ENCODE measurements around the gene MAP4.

MAP4 gene

DNA sequence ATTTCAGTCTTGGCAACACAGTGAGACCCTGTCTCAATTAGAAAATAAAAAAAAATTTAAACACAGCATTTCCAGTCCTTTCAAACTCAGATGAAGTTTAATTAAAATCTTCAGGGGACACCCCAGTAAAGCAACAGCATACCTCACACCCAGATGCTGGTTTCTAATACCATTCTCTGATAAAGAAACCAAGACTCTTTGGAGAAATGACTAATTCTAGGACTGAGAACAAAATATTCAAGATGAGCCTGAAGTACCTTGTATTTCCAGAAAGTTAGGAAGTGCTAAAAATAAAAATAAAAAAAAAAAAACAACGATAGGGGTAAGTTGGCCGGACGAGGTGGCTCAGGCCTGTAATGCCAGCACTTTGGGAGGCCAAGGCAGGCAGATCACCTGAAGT is 14.0 kb upstream of the MAP4 start:
- no peaks in the 10 kb centered on the region for H3K27me3 ChIP-seq (ENCODE audit: insufficient read depth, low read length)
- H3K4me1 ChIP-seq (ENCODE audit: insufficient read depth, low read length), result peaks cover 11% of the 10 kb centered on the region; the same call in 1 of the 2 replicates
- H3K9ac ChIP-seq (ENCODE audit: low read depth, low read length), result no peak overlapping the region

DNA sequence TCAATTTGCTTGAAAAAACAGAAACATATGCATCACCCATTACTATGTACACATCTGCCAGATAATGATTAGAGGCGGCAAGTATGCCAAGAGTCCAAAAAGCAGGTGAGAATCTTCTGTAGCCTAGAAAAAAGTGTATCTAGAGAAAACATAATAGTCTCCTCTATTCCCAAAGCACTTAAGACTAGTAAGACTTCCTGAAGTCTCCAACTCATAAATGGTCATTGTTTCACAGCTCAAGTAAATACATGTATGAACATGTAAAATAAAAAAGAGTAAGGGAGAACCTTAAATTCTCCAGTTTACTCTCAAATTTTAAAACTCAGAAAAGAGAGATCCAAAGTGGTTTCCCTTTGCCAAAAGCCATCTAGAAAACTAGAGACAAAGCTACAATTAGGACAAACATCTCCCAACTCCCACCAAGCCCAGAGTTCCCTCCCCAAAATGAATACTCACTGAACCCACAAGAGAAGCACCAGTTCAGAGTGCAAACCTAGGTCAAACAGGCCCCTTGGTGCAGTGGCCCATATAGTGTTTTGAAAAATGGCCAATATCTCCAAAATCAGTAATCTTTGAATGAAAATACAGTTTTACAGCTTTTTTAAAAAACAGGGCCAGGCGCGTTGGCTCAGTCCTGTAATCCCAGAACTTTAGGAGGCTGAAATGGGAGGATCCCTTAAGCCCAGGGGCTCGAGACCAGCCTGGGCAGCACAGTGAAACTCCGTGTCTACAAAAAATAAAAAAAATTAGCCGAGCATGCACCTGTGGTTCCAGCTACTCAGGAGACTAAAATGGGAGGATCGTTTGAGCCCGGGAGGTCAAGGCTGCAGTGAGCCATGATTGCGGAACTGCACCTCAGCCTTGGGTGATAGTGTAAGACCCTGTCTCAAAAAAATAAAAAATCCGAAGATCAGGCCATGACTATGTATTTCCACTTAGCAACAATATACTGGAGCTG is 11.0 kb upstream of the MAP4 start:
- Histone ChIP-seq H3K9me3 (ENCODE audit: insufficient read depth, low read depth, low read length) (no peaks in the 10 kb centered on the region), H3K27ac (ENCODE audit: low read length) (no peak overlapping the region), H3K9ac (ENCODE audit: low read depth, low read length) (no peak overlapping the region), H3K36me3 (ENCODE audit: insufficient read depth, low read depth, low read length) (no peaks in the 10 kb centered on the region), H3K4me3 (ENCODE audit: low read length) (no peak overlapping the region), H3K4me1 (ENCODE audit: insufficient read depth, low read length) (peaks cover 3% of the 10 kb centered on the region; the same call in 1 of the 2 replicates), H3K27me3 (ENCODE audit: insufficient read depth, low read length) (no peaks in the 10 kb centered on the region)

More for the DNA sequence above, 14.0 kb upstream of the MAP4 start:
- Histone ChIP-seq H3K27ac (ENCODE audit: low read length) (no peak overlapping the region), H3K9me3 (ENCODE audit: insufficient read depth, low read depth, low read length) (no peaks in the 10 kb centered on the region), H3K36me3 (ENCODE audit: insufficient read depth, low read depth, low read length) (no peaks in the 10 kb centered on the region), H3K4me3 (ENCODE audit: low read length) (no peak overlapping the region)

DNA sequence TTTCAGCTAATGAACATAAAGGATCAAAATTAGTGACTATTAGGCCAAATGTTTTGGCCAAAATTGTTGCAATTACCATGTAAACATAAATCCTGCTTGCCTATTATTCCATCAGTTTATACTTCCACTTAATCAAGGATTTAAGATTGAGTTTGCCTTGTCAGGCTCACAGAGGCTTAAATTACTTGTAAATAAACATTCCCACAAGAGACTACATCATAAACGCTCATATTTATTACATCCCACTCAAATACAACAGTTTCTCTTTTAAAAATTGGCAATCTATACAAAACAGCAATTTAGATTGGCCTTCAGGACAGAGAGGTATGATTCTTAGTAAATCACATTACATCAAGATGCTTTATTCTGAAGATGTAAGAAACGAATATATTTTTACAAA is 9.9 kb upstream of the MAP4 start:
- Histone ChIP-seq H3K9ac (ENCODE audit: low read depth, low read length) (no peak overlapping the region), H3K9me3 (ENCODE audit: insufficient read depth, low read depth, low read length) (no peaks in the 10 kb centered on the region)

DNA sequence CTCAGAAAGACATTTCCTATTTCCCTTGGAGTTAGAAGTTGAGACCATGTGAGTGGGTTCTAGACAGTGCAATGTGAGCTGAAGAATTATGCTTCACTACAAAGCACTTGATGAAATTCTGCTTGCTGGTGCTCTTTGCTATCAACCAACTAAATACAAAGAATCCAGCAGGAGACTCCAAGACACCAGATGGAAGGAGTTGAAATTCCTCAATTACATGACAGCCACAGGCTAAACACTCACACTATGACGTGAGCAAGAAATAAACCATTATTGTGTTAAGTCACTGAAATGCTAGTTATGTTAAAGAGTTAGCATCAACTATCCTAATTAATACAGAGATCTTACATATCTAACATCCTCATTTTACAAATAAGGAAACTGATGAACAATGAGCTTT is 8.2 kb upstream of the MAP4 start:
- Histone ChIP-seq H3K4me1 (ENCODE audit: insufficient read depth, low read length) (peaks cover 3% of the 10 kb centered on the region; the same call in 1 of the 2 replicates), H3K9me3 (ENCODE audit: insufficient read depth, low read depth, low read length) (no peaks in the 10 kb centered on the region), H3K27ac (ENCODE audit: low read length) (no peak overlapping the region), H3K9ac (ENCODE audit: low read depth, low read length) (no peak overlapping the region), H3K36me3 (ENCODE audit: insufficient read depth, low read depth, low read length) (no peaks in the 10 kb centered on the region), H3K27me3 (ENCODE audit: insufficient read depth, low read length) (no peaks in the 10 kb centered on the region), H3K4me3 (ENCODE audit: low read length) (no peak overlapping the region)

More for the DNA sequence above, 9.9 kb upstream of the MAP4 start:
- peaks cover 3% of the 10 kb centered on the region; the same call in 1 of the 2 replicates for H3K4me1 ChIP-seq (ENCODE audit: insufficient read depth, low read length)
- H3K27ac ChIP-seq (ENCODE audit: low read length), result no peak overlapping the region
- H3K4me3 ChIP-seq (ENCODE audit: low read length), result no peak overlapping the region
- H3K36me3 ChIP-seq (ENCODE audit: insufficient read depth, low read depth, low read length), result no peaks in the 10 kb centered on the region
- no peaks in the 10 kb centered on the region for H3K27me3 ChIP-seq (ENCODE audit: insufficient read depth, low read length)

DNA sequence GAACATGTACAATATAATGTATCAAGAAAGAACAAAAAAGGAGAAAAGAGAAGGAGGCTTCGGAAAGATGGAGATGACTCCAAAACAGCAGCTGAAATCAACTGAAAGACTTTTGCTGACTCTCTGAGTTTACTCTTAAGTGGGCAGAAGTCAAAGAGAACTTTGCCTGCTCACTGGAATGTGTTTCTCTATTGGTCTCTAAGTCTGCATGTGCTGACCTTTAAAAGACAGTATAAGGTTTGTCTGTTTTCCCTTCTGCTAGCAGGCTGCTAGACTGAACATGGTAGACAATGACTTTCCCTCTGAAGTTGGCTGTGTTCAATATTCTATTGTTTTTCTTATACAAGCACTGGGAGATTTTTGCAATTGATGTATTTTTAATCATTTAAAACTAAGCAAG is 7.2 kb upstream of the MAP4 start:
- Histone ChIP-seq H3K4me3 (ENCODE audit: low read length) (no peak overlapping the region), H3K36me3 (ENCODE audit: insufficient read depth, low read depth, low read length) (no peaks in the 10 kb centered on the region), H3K27ac (ENCODE audit: low read length) (no peak overlapping the region), H3K9ac (ENCODE audit: low read depth, low read length) (no peak overlapping the region), H3K27me3 (ENCODE audit: insufficient read depth, low read length) (no peaks in the 10 kb centered on the region), H3K9me3 (ENCODE audit: insufficient read depth, low read depth, low read length) (no peaks in the 10 kb centered on the region), H3K4me1 (ENCODE audit: insufficient read depth, low read length) (peaks cover 3% of the 10 kb centered on the region; the same call in 1 of the 2 replicates)

DNA sequence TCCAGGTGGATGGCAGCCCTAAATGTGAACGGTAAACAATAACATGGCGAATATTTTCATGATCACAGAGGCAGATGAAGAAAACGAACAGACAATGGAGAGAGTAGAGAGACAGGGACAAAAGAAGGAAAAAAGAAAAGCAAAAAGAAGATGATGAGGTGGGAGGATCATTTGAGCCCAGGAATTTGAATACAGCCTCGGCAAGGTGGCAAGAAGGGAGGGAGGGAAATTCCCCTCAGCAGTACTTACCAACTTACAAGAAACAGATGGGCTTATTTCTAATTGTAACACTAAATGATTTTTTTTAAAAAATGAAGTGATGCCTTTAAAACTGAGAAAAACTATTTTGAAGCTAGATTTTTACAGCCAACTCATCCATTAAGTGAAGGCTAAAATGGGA is 6.0 kb upstream of the MAP4 start:
- Histone ChIP-seq H3K9me3 (ENCODE audit: insufficient read depth, low read depth, low read length) (peaks cover 3% of the 10 kb centered on the region; the same call in 1 of the 2 replicates), H3K9ac (ENCODE audit: low read depth, low read length) (no peak overlapping the region), H3K4me3 (ENCODE audit: low read length) (no peak overlapping the region), H3K27me3 (ENCODE audit: insufficient read depth, low read length) (no peaks in the 10 kb centered on the region), H3K27ac (ENCODE audit: low read length) (no peak overlapping the region), H3K36me3 (ENCODE audit: insufficient read depth, low read depth, low read length) (no peaks in the 10 kb centered on the region), H3K4me1 (ENCODE audit: insufficient read depth, low read length) (peaks cover 3% of the 10 kb centered on the region; the same call in 1 of the 2 replicates)

DNA sequence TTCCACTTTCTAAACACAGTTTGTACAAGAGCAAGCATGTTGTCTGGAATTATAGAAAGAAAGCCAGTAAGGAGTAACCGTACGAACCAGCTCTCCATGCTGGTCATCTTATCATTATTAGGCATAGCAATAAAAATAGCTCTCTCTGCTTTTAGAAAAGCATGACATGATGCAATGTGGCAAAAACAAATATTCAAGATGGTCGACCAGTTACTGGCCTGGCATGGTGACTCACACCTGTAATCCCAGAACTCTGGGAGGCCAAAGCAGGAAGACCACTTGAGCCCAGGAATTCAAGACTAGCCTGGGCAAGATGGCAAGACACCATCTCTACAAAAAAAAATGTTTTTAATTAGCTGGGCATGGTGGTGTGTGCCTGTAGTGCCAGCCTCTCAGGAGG is 2.6 kb upstream of the MAP4 start:
- H3K4me1 ChIP-seq (ENCODE audit: insufficient read depth, low read length), result peaks cover 22% of the 10 kb centered on the region
- no peak overlapping the region for H3K9ac ChIP-seq (ENCODE audit: low read depth, low read length)
- H3K9me3 ChIP-seq (ENCODE audit: insufficient read depth, low read depth, low read length), result peaks cover 3% of the 10 kb centered on the region; the same call in 1 of the 2 replicates
- H3K27ac ChIP-seq (ENCODE audit: low read length), result no peak overlapping the region
- H3K4me3 ChIP-seq (ENCODE audit: low read length), result no peak overlapping the region
- H3K36me3 ChIP-seq (ENCODE audit: insufficient read depth, low read depth, low read length), result no peaks in the 10 kb centered on the region
- H3K27me3 ChIP-seq (ENCODE audit: insufficient read depth, low read length), result no peaks in the 10 kb centered on the region

DNA sequence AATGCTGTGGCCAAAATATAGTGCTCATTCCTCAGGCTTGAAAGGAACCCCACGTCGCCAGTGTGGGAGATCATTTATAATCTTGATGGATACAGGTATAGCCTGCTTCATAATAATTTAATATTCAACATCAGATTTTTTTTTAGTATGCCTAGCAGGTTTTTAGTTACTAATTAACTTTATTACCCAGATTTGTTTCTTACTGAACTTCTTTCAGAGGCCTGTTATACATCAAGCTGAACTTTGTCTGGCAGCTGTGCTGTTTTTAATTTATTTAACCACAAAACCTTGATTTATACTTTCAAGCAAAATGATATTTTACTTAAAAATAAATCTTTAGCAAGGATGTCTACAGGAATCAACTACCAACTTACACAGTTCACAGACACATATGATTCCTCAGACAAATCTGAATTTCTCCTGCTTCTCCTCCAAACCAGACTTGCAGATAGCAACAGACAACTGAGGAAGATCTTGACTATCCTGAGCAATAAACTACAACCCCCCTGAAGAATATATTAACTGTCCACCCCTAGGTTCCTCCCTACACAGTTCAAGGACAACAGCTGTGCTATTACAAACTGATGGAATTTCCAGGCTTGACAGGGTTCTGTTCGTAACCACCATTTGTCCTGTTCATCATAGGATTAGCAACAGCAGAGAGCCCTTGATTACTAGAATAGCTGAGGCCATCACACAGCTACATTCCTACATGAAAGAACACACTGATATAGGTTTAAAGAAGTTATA is 610 bp downstream of the MAP4 start:
- Histone ChIP-seq H3K9me3 (ENCODE audit: insufficient read depth, low read depth, low read length) (peaks cover 3% of the 10 kb centered on the region; the same call in 1 of the 2 replicates), H3K4me3 (ENCODE audit: low read length) (no peak overlapping the region), H3K4me1 (ENCODE audit: insufficient read depth, low read length) (peaks cover 30% of the 10 kb centered on the region), H3K36me3 (ENCODE audit: insufficient read depth, low read depth, low read length) (no peaks in the 10 kb centered on the region), H3K27me3 (ENCODE audit: insufficient read depth, low read length) (no peaks in the 10 kb centered on the region), H3K9ac (ENCODE audit: low read depth, low read length) (no peak overlapping the region), H3K27ac (ENCODE audit: low read length) (no peak overlapping the region)

DNA sequence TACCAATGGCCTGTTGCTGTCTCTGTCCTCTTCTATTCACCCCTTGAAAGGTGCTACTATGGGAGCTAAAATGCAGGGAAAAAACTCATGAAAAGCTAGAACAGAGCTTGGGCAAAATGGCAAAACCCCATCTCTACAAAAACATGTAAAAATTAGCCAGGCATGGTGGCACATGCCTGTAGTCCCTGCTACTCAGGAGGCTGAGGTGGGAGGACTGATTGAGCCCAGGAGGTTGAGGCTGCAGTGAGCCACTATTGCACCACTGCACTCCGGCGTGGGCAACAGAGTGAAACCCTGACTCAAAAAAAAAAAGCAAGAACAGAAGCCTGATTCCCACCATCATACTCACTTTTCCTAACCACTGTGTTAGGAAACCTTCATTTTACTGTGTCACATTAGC is 1.9 kb downstream of the MAP4 start:
- no peaks in the 10 kb centered on the region for H3K36me3 ChIP-seq (ENCODE audit: insufficient read depth, low read depth, low read length)
- H3K27me3 ChIP-seq (ENCODE audit: insufficient read depth, low read length), result no peaks in the 10 kb centered on the region
- H3K9ac ChIP-seq (ENCODE audit: low read depth, low read length), result no peak overlapping the region
- peaks cover 30% of the 10 kb centered on the region for H3K4me1 ChIP-seq (ENCODE audit: insufficient read depth, low read length)
- no peak overlapping the region for H3K27ac ChIP-seq (ENCODE audit: low read length)
- peaks cover 3% of the 10 kb centered on the region; the same call in 1 of the 2 replicates for H3K9me3 ChIP-seq (ENCODE audit: insufficient read depth, low read depth, low read length)
- H3K4me3 ChIP-seq (ENCODE audit: low read length), result no peak overlapping the region

DNA sequence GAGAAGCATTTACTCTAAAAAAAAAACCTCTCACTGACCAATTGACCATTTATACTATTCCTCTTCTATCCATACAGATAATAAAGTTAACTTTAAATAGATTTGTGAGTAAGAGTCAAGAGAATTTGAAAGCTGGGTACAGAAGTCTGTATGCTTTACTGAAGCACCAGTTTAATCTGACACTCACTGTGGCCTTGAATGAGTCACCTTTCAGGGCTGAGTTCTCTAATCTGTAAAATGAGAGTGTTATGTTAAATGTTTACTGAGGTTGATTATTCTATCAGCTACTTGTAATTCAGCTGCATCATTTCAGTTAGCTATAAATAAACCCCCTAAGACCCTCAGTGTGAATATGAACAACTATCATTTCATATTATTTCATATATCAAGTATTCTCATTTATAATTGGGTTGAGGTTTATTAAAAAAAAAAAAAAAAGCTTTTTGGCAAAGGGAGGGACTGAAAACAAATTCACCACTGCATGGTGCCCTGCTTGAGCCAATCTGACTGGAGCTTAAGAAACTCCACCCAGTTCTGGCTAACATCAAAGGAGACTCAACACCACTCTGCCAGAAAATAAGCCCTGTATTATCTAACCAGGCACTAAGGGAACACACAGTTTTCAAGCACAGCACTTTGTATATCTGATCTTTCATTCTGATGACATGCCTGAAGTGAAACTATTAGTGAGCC is 2.8 kb downstream of the MAP4 start:
- H3K27ac ChIP-seq (ENCODE audit: low read length), result no peak overlapping the region

DNA sequence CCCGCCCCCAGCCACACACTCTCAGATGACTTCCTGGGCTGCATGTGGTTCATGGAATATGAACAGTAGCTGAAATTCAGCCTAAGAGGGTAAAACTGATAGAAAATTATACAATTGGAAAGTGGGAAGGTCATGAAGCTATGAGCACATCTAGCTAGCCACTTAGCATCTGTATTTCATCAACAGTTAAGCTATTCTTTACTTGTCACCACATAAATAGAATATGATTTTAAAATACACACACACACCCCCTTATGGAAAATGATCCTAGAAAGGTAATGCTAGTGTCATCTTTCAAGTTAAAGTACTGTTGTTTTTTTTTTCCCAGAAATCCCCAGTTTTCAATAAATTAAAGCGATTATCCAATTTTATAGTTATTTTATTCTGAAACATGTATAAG is 3.6 kb downstream of the MAP4 start:
- H3K4me3 ChIP-seq (ENCODE audit: low read length), result no peak overlapping the region
- peaks cover 30% of the 10 kb centered on the region for H3K4me1 ChIP-seq (ENCODE audit: insufficient read depth, low read length)
- no peaks in the 10 kb centered on the region for H3K36me3 ChIP-seq (ENCODE audit: insufficient read depth, low read depth, low read length)
- H3K9ac ChIP-seq (ENCODE audit: low read depth, low read length), result no peak overlapping the region
- H3K27me3 ChIP-seq (ENCODE audit: insufficient read depth, low read length), result no peaks in the 10 kb centered on the region
- H3K27ac ChIP-seq (ENCODE audit: low read length), result no peak overlapping the region
- peaks cover under 1% of the 10 kb centered on the region; the same call in 1 of the 2 replicates for H3K9me3 ChIP-seq (ENCODE audit: insufficient read depth, low read depth, low read length)

More for the DNA sequence above, 2.8 kb downstream of the MAP4 start:
- Histone ChIP-seq H3K4me3 (ENCODE audit: low read length) (no peak overlapping the region), H3K36me3 (ENCODE audit: insufficient read depth, low read depth, low read length) (no peaks in the 10 kb centered on the region), H3K9ac (ENCODE audit: low read depth, low read length) (no peak overlapping the region), H3K4me1 (ENCODE audit: insufficient read depth, low read length) (peaks cover 30% of the 10 kb centered on the region), H3K9me3 (ENCODE audit: insufficient read depth, low read depth, low read length) (peaks cover 3% of the 10 kb centered on the region; the same call in 1 of the 2 replicates), H3K27me3 (ENCODE audit: insufficient read depth, low read length) (no peaks in the 10 kb centered on the region)
